GM19438 (cell line): ENCODE results near the gene DYNLT2B.
"Not testable (repeated sequence)": the region's sequence is repeated elsewhere in the genome, so short reads cannot be mapped to it uniquely, and the experiment has no call there.

Experiments
- ATAC-seq: cut with Tn5 transposase; IDR thresholded peaks from one replicate; pipeline ENCODE4 v1.9.1; 2021; ENCODE audit warnings: low read depth; ENCODE audit not compliant: unreplicated experiment

The DYNLT2B gene

DNA sequence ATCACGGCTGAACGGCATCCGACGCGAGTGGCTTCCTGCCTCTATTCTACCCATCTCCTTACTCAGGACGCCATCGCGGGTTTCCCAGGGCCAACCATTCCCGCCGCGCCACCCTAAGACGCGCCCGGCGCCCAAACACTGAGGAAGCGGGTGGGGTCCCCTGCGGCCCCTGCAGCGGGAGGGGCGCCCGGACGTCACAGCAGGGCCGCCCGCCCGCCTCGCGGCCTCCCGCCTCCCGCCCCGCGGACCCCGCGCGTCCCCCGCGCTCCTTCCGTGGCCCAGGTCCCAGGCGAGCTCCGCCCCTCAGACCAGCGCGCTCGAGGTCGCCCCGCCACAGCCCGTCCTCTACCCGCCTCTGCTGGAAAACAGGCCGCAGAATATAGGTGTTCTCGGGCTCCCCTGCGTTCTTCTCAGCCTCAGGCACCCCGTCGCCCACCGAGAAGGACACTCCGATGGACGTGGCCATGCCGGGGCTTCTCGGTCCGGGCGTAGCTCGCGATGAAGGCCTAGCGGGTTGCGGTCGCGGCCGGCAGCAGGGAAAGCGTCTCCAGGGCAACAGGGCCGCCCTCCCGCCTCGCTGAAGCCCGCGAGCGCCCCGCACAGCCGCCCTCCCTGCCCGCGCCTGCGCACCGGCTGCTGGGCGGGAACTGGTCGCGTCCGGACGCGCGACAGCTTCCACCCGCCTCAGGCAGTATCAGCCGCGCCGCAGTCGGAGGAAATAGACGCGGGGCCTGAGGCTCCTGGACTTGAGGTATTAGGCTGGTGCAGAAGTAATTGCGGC, at the start of gene DYNLT2B:
Gene DYNLT2B, minus strand, starts transcription at position 554 of the 781 bp plus-strand sequence. Its CDS starts 88 bp downstream, at position 466.
- peak; percentile 76 for ATAC-seq

DNA sequence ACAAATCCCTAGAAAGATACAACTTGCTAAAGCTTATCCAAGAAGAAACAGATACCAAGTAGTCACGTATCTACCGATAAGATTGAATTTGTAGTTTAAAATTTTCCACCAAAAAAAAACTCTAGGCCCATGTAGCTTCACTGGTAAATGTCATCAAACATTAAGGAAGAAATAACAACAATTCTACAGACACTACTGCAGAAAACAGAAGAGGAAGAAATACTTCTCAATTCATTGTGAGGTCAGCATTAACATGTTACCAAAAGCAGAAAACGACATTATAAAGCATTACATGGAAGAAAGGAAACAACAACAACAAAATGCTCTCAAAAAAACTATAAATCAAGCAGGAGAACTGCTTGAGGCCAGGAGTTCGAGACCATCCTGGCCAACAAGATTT, 47.7 kb upstream of the DYNLT2B start:
- no peak for ATAC-seq

DNA sequence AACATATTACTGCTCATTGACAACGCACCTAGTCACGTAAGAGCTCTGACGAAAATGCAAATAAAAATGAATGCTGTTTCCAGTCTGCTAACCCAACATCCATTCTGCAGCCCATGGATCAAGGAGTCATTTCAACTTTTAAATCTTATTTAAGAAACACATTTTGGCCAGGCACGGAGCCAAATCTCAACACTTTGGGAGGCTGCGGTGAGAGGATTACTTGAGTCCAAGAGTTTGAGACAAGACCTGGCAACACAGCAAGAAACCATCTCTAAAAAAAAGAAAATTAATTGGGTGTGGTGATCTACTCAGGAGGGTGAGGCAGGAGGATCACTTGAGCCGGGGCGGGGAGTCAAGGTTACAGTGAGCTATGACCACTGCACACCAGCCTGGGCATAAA, 42.5 kb upstream of the DYNLT2B start:
- ATAC-seq, result no peak

DNA sequence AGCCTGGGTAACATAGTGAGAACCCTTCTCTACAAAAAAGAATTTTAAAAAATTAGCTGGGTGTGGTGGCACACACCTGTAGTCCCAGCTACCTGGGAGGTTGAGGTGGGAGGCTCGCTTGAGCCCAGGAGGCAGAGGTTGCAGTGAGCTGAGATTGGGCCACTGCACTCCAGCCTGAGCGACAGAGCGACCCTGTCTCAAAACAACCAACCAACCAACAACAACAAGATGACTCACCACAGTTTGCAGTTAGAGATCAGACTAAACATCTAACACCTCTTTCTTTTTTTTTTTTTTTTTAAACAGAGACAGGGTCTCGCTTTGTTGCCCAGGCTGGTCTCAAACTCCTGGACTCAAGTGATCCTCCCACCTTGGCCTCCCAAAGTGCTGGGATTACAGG, 40.5 kb upstream of the DYNLT2B start:
- not testable (repeated sequence) for ATAC-seq

DNA sequence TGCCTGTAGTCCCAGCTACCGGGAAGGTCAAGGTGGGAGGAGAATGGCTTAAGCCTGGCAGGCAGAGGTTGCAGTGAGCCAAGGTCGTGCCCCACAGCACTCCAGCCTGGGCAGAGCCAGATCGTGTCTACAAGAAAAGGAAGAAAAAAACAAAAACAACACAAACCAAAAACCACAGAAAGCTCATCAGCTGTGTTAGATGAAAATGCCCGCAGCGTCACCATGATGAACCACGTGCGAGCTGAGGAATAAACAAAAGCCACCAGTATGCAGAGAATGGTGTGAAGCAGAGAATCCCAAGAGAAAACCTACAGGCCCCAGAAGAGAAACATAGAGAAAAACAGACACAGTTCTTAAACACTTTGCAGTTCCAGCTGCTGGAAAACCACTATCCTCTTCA, 39.9 kb upstream of the DYNLT2B start:
- no peak for ATAC-seq

DNA sequence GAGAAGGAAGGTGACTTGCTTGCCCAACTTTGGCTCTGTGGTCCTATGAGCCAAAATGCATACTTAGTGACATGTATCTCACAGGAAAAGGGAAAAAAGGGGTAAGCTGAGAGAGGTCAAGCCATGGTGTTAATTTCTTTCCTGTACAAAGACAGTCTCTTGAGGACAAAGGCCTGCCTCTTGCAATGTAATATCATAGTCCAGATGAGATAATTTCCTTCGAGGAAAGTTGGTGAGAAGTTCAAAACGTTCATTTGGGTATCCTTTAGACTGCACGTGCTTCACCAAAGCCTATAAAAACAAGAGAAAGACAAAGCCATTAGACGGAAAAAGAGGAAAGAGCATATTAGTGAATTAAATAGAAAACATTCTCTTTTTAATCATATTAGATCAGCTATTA, 38.5 kb upstream of the DYNLT2B start:
- no peak for ATAC-seq

DNA sequence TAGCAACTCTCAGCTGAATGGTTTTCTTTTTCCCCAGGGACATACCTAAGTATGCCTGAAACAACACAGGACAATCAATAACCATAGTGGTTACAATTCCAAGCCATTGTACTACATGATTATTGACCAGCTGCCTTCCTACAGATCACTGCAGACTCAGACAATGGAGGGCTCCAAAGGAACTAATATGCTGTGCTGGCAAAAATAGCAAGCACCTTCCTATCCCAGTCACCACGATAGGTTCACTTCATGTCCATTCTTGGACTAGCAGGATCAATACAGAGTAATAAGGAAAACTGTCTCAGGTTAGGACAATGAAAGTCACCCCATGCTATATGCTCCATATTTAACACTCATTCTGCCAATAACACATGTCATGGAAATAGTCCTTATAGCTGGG, 37.6 kb upstream of the DYNLT2B start:
- no peak for ATAC-seq

DNA sequence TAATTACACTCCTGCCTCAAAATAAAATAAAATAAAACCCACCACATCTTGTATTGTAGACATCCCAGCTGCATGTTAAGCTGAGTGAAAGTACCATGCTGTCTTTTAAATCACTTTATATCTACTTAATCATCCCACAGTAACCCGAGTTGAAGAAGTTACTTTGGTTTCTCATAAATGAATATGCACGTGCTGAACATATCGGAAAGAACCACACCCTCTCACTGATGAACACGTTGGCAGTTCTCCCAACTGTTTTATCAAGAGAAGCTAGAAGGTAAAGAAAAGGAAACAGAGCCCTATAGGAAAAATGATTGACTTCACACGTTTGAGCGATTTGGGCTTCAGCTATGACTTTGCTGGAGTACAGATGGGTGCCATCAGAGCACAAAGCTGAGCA, 36.1 kb upstream of the DYNLT2B start:
- no peak for ATAC-seq

DNA sequence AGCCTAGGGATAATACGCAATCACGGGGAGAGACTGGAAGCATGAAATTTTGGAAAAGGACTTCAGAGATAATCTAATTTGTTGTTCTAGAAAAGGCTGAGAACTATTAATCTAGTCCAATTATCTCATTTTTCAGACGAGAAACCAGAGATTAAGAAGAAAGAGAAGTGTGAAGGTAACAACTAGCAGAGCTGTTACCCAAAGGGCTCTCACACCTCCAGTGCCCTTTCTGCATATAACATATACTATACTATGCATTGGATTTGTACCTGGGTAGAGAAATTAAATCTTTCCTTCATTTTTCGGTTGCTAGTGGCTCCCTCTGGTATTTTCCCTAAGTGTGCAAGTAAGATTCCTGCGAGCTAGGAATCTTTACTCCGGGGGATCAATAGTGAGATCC, 33.5 kb upstream of the DYNLT2B start:
- no peak for ATAC-seq

DNA sequence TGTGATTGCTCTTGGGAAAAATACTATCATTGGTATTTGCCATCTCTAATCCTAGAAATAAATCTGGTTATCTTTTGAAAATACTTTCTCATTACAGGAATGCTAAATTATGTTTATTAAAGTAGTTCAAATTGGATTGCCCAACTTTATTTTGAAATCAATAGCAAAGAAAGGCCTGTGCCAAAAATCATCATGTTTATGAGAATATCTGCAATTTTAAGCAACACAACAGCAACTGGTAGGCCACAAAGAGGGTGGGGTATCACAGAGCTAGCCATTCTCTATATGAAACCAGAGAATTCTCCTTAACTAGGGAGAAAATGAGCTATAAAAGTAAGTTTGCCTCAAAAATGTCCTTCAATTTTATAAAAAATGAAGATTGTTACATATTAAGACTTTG, 32.0 kb upstream of the DYNLT2B start:
- no peak for ATAC-seq

DNA sequence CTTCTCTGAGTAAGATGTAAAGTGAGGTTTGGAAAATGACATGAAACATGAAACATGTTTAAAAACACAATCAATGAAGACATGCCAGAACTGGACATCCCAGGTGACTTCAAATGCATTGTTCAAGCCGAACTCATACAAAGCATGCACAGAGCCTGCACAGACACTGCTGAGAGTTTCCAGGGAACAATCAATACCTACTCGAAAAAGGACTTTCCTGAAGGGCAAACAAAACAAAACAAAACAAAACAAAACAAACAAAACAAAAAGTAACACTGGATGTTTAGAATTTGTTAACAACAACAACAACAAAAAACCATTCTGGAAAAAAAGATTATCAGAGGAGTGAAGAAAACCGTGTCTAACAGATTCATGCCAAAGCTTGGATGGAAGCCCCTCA, 30.7 kb upstream of the DYNLT2B start:
- ATAC-seq, result no peak

DNA sequence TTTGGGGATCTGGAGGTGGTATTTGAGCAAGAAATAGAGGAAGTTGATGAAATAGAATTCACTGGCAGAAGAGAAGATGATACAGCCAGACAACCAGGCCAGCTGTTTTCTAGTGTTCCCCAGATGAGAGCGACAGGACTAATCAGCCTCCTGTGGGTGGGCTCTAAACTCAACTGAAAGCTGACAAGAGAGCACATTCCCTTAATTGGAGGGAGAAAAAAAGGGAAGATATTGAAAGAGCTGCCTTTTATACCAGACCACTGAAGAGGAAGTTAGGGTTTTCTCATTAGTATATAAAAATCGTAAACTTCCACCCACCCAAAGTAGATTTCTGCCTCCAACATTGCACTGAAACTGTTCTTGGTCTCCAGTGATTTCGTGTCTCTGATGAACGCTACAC, 26.6 kb upstream of the DYNLT2B start:
- no peak for ATAC-seq

DNA sequence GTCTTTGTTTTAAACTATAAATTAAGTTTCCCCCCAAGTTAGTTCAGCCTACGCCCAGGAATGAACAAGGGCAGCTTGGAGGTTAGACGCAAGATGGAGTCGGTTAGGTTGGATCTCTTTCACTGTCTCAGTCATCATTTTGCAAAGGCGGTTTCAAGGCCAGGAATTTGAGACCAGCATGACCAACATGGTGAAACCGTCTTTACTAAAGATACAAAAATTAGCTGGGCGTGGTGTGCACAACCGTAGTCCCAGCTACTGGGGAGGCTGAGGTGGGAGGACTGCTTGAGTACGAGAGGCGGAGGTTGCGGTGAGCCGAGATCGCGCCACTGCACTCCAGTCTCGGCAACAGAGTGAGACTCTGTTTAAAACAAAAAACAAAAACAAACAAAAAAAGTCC, 25.9 kb upstream of the DYNLT2B start:
- not testable (repeated sequence) for ATAC-seq

DNA sequence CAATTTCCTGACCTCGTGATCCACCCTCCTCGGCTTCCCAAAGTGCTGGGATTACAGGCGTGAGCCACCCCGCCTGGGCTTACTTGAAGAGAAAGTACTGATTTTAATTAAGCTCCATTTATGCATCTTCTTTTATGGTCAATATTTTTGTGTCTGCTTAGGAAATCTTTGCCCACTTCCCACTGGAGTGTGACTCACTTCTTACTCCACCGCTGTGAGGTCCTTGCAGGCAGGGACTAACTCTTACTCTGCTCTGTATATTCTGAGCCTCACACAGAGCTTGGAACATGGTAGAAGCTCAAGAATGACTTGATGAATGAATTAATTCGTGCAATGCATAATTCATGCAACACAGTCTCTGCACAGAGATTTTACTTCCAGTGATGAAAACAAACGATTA, 23.1 kb upstream of the DYNLT2B start:
- no peak for ATAC-seq

DNA sequence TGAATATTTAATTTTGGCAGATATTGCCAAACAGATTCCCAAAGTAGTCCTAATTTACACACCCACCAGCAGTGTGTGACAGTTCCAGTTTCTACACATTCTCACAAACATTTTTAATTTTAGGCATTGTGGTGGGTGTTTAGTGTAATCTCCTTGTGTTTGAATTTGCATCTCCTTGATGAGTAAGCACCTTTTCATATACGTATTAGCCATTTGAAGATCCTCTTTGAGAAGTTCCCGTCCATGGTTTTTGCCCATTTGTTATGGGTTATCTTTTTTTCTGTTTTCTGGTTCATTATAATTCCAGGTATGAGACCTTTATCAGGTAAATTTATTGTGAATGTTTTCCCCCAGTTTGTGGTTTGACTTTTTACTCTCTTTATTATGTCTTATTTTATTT, 22.4 kb upstream of the DYNLT2B start:
- ATAC-seq, result no peak

DNA sequence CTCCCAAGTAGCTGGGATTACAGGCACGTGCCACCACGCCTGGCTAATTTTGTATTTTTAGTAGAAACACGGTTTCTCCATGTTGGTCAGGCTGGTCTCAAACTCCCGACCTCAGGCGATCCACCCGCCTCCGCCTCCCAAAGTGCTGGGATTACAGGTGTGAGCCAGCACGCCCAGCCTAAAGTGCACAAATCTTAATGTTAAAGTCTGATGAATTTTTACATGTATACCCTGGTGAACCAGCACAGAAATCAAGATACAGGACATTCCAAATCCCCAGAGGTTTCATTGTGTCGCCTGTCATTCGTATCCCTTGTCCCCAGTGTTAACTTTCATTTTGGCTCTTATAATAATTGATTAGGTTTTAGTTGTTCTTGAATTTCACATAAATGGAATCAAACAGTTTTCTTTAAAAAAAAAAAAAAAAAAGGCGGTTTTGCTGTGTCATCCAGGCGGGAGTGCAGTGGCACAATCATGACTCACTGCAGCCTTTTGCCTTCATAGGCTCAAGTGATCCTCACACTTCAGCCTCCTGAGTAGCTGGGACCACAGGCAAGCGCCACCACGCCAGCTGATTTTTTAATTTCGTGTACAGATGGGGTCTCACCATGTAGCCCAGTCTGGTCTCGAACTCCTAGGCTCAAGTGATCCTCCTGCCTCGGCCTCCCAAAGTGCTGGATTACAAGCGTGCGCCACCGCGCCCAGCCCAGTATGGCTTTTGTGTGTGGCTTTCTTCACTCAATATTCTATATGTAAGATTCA, 21.6 kb upstream of the DYNLT2B start:
- ATAC-seq, result no peak

DNA sequence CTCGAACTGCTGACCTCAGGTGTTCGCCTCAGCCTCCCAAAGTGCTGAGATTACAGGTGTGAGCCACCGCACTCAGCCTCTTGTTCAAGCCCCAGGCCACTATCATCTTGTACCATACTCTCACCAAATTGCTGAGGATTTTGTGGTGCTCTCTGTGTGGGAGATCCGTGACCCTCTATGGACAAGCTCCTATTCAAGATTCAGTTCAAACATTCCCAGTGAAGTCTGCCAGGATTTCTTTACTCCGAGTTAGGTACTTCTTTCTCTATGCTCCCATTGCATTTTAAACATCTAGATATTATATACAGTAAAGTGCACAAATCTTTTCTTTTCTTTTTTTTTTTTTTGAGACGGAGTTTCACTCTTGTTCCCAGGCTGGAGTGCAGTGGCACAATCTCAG, 21.0 kb upstream of the DYNLT2B start:
- ATAC-seq, result no peak

DNA sequence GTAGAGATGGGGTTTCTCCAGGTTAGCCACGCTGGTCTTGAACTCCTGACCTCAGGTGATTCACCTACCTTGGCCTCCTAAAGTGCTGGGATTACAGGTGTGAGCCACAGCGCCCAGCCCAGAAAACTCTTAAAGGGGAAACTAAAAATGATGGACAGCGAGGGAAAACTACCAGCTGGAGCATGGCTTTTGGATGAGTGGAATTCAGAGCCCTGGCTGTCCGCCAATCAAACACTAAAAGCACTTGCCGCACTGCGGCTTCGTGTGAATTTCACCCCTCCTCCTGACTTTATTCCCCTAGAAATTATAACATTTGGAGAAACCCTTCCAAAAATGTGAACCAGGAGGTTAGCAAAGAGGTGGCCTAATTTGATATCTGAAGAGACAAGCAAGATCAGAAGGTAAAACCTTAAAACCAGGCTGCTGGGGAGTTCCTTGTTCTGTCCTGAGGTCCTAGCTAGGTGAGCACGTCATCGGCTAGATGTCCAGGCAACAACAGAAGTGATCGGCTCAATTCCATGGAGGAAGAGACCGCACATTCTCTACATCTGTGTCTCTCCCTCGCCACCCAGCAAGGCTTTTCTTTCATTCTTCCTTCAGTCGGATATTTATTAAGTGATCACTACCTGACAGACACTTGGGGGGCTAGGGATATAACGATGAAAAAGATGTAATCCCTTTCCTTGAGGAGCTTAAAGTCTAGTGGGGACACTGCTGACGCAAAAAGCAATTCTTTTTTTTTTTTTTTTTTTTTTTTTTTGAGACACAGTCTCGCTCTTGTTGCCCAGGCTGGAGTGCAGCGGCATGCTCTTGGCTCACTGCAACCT, 18.5 kb upstream of the DYNLT2B start:
- no peak for ATAC-seq

DNA sequence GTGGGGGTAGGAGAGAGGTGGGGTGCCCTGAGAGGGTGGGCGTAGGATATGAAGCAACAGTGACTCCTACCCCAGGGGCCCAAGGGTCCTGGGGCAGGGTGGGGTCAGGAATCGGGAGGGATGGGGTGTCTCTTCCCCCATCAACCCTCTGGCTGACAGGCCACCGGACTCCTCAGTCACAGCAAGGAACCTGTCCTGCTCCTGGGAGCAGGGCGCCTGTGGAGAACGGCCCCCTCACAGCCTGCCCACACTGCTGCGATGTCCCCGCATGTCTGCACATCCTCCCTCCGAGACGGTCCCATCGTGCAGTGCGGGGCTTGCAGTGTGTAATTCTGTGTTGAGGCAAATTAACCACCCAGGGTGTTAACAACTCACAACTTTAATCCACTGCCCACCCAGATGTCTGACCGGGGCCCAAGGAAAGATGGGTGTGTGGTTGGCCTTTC, 17.5 kb upstream of the DYNLT2B start:
- ATAC-seq, result no peak

DNA sequence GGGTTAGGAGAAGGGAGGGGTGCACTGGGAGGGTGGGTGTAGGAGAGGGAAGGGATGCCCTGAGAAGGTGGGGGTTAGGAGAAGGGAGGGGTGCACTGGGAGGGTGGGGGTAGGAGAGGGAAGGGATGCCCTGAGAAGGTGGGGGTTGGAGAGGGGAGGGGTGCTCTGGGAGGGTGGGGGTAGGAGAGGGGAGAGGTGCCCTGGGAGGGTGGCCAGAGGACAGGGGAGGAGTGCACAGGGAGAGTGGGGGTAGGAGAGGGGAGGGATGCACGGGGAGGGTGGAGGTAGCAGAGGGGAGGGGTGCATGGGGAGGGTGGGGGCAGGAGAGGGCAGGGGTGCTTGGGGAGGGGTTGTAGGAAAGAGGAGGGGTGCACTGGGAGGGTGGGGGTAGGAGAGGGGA, 16.9 kb upstream of the DYNLT2B start:
- no peak for ATAC-seq

DNA sequence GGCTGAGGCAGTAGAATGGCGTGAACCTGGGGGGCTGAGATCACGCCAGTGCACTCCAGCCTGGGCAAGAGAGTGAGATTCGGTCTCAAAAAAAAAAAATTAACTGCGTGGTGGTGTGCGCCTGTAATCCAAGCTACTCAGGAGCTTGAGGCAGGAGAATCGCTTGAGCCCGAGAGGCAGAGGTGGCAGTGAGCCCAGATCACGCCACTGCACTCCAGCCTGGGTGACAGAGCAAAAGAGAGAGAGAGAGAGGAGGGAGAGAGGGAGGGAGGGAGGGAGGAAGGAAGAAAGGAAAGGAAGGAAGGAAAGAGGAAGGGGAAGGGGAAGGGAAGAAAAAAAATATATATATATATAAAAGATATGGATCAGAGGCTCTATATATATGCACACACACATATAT, 14.1 kb upstream of the DYNLT2B start:
- ATAC-seq, result no peak
